Measurements from ENCODE around the gene PLCH2.

DNA sequence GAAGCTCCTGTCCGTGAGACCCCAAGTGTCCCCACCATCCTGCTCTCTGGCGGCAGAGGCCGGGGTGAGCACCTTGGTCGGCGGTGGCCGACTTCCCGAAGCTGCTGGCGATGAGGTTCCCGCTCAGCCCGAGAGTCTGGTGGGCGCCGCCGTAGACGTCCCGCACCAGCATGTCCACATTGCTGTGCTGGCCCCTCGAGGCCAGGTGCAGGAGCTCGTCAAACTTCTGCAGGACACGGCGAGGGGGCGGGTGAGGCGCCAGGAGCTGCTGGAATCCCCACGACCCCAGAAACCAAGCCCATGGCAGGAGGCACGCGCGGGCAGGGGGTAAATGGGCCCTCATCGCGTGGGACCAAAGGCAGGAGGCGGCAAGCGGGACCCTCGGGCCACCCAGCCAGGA lies 43.6 kb downstream of the PLCH2 start:
- no peak for TF ChIP-seq EZH2 (IDR thresholded peaks at IDR 0.05; ENCODE audit: borderline replicate concordance, low read depth, low read length, severe bottlenecking)
- TF ChIP-seq, protein P1, sequence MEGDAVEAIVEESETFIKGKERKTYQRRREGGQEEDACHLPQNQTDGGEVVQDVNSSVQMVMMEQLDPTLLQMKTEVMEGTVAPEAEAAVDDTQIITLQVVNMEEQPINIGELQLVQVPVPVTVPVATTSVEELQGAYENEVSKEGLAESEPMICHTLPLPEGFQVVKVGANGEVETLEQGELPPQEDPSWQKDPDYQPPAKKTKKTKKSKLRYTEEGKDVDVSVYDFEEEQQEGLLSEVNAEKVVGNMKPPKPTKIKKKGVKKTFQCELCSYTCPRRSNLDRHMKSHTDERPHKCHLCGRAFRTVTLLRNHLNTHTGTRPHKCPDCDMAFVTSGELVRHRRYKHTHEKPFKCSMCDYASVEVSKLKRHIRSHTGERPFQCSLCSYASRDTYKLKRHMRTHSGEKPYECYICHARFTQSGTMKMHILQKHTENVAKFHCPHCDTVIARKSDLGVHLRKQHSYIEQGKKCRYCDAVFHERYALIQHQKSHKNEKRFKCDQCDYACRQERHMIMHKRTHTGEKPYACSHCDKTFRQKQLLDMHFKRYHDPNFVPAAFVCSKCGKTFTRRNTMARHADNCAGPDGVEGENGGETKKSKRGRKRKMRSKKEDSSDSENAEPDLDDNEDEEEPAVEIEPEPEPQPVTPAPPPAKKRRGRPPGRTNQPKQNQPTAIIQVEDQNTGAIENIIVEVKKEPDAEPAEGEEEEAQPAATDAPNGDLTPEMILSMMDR (IDR thresholded peaks at IDR 0.05; ENCODE audit: borderline replicate concordance, extremely low read depth, low read length, poor library complexity, severe bottlenecking): no peak

Measured in DND-41 (cell line).